ENCODE measurements around the gene BEND7.

- no peak for TF ChIP-seq CTCF (IDR thresholded peaks at IDR 0.05)
- TF ChIP-seq EP300 (IDR thresholded peaks at IDR 0.05), result no peak
Measured at GRCh38 chr10:13516176-13516575, 12.6 kb downstream of the BEND7 start.
